NCI-H1105 treated with DMSO at 0.1 percent for 48 hours (cell line): ENCODE data around the gene IFFO2.
A peak's percentile ranks its signal among the peaks of the same experiment; 100 is the strongest.

ENCODE experiments used
- DNase-seq: peaks from one replicate; lab custom pipeline; 2025; lab: John Stamatoyannopoulos, UW

IFFO2 gene

GRCh38 chr1:18919197-18919905 lies 37.1 kb downstream of the IFFO2 start:
- DNase-seq, result no peak

GRCh38 chr1:18918417-18918816 lies 38.1 kb downstream of the IFFO2 start:
- no peak for DNase-seq

GRCh38 chr1:18917071-18917799 lies 39.2 kb downstream of the IFFO2 start:
- no peak for DNase-seq

GRCh38 chr1:18915341-18915740 lies 41.1 kb downstream of the IFFO2 start:
- DNase-seq, result no peak

GRCh38 chr1:18913065-18913835 lies 43.2 kb downstream of the IFFO2 start:
- DNase-seq, result peak; percentile 22

- DNase-seq, result no peak
Observed at GRCh38 chr1:18912550-18912949, 43.9 kb downstream of the IFFO2 start.

GRCh38 chr1:18908911-18909771 lies 47.3 kb downstream of the IFFO2 start:
- no peak for DNase-seq

GRCh38 chr1:18907917-18908845 lies 48.3 kb downstream of the IFFO2 start:
- no peak for DNase-seq

GRCh38 chr1:18907021-18907916 lies 49.2 kb downstream of the IFFO2 start:
- DNase-seq, result peak; percentile 69

GRCh38 chr1:18903291-18903756 lies 53.2 kb downstream of the IFFO2 start:
- DNase-seq, result no peak

GRCh38 chr1:18902523-18903290 lies 53.8 kb downstream of the IFFO2 start, which contains the start of gene ALDH4A1:
TSS of gene ALDH4A1 (minus strand) at chr1:18902555. CDS start at chr1:18902523, 32 bp downstream.
- peak; percentile 98 for DNase-seq

GRCh38 chr1:18901952-18902522 lies 54.4 kb downstream of the IFFO2 start:
- peak; percentile 16 for DNase-seq

- DNase-seq, result no peak
Observed at GRCh38 chr1:18901147-18901951, 55.1 kb downstream of the IFFO2 start.

- no peak for DNase-seq
Observed at GRCh38 chr1:18900303-18900841, 56.1 kb downstream of the IFFO2 start.

- no peak for DNase-seq
Observed at GRCh38 chr1:18899363-18900049, 57.0 kb downstream of the IFFO2 start.

GRCh38 chr1:18898567-18898966 lies 57.9 kb downstream of the IFFO2 start:
- DNase-seq, result no peak

GRCh38 chr1:18895317-18895716 lies 61.2 kb downstream of the IFFO2 start:
- DNase-seq, result no peak
